Activated CD8-positive, alpha-beta memory T cell treated with anti-CD3 and anti-CD28 coated beads, Interleukin-2, amount 50 U/mL, for 1 hour (primary cell): Measurements from ENCODE around the gene ARHGAP8.
"Not testable (repeated sequence)": the region's sequence is repeated elsewhere in the genome, so short reads cannot be mapped to it uniquely, and the experiment has no call there.

ENCODE experiments used
- DNase-seq: peaks from one replicate; pipeline ENCODE4 v3.0.0-alpha.2; 2020; ENCODE audit errors: extremely low read depth

ARHGAP8 gene

DNA sequence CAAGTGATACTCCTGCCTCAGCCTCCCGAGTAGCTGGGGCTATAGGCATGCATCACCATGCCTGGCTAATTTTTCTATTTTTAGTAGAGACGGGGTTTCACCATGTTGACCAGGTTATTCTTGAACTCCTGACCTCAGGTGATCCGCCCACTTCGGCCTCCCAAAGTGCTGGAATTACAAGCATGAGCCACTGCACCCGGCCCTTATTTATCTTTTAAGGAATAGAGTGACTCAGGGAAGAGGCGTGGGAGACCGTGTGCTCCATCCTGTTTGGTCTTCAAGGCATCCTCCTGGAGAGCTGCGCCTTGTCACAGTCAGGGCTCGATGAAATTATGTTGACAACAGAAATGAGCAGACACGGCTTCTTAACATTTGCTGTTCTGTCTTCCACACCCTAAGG lies 12.7 kb upstream of the ARHGAP8 start:
- DNase-seq, result not testable (repeated sequence)

GRCh38 chr22:44740307-44740706 lies 12.1 kb upstream of the ARHGAP8 start:
- DNase-seq, result no peak

DNA sequence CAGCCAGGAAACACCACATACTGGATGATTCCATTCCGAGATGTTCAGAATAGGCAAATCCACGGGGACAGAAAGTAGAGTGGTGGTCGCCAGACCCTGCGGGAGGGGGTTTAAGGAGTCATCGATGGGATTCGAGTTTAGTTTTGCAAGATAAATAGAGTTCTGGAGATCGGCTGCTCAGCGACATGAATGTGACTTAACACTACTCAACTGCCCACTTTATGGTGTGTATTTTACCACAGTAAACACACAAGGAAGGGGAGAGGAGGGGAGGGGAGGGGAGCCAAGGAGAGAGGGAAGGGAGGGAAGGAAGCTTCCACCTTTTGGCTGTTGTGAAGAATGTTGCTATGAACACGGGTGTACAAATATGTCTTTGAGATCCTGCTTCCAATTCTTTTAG lies 10.4 kb upstream of the ARHGAP8 start:
- no peak for DNase-seq

DNA sequence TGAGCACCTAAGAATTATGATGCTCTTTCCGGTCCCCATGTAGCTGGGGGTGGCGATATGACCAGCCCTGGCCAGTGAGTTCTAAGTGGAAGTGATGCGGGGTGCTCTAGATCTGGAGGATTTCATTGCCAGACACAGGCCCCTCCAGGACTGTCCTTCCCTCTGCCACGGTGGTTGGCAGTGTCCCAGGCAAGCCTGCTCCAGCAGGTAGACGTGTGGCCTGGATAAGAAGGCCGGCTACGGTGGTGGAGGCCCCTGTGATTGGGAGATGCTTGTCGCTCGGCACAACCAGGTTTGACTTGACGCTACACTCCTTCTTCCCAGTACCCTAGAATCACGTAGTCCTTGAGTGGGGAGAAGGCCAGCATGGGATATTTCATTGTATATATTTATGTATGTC lies 9.1 kb upstream of the ARHGAP8 start:
- DNase-seq, result no peak

DNA sequence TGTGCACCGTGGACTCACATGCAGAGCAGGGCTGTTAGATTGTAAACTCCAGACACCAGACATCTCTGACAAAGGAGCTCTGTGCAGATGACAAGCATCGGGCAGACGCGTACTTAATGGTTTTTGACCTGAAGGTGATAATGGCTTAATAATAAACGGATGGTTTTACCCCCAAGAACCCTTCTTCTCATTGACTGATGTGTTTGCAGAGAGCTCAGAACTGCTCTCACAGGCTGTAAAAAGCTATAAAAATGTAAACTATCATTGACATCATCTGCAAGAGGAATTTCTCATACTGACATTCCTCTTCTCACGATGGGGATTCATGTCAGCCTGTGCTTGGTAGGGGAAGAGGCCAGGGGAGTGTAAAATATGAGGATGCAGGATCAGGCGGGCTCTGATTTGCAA lies 8.6 kb upstream of the ARHGAP8 start:
- no peak for DNase-seq

DNA sequence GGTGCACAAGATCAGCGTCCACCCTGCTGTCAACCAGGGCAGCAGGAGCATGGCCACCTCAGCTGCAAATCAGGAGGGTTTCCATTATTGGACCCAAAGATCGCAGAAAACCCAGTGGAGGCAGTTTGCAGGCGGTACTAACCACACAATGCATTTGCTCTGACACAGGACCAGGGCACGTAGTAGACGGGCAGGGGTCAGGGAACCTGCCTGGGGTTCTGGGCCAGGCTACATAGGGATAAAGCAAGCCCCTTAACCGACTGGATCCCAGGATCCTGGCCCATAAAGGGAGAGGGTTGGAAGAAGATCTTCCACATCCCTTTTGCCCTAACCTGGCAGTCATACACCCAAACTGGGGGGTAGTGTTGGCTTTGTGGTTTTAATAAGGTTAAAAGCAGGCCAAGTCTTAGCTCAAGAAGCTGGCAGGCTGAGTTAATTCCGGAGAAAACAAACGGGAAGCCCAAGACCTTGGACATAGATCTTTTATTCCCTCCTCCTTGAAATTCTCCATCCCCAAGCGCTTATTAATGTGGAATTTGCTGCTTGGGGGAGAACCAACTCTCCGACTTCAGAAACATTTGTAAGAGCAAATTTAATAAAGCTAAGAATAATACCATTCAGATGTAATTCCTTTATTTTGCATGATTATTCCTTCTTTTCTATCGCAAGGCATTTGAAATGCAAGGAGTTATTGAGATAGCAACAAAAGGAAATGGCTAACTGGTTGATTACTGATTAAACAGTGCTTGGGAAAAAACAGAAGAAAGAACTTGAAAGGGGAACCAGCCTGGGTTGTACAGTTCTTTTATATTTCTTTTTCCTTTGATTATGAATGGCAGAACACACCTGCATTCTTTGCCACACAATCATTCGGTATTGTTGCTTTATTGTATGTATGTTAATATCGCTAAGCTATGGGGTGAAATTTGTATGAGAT lies 6.3 kb upstream of the ARHGAP8 start:
- no peak for DNase-seq

DNA sequence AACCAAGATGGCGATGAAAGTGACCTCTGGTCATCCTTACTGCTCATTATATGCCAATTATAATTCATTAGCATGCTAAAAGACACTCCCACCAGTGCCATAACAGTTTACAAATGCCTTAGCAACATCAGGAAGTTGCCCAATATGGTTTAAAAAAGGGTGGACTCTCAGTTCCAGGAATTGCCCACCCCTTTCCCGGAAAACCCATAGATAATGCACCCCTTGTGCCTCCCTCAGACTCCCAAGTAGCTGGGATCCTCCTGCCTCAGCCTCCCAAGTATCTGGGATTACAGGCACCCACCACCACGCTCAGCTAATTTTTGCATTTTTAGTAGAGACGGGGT lies 4.6 kb upstream of the ARHGAP8 start:
- not testable (repeated sequence) for DNase-seq

GRCh38 chr22:44748524-44748923 lies 3.9 kb upstream of the ARHGAP8 start:
- no peak for DNase-seq

DNA sequence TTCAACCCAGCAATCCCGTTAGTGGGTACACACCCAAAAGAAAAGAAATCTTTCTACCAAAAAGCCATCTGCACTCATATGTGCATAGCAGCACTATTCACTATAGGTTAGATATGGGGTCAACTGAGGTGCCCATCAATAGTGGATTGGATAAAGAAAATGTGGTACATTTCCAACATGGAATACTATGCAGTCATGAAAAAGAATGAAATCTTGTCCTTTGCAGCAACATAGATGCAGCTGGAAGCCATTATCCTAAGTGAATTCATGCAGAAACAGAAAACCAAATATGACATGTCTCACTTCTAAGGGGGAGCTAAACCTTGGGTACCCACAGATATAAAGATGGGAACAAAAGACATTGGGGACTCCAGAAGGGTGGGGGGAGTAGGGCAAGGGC lies 1.9 kb upstream of the ARHGAP8 start:
- DNase-seq, result no peak

- DNase-seq, result no peak
Measured at GRCh38 chr22:44753189-44754042, 1.0 kb downstream of the ARHGAP8 start.

- no peak for DNase-seq
Measured at GRCh38 chr22:44754998-44755397, 2.6 kb downstream of the ARHGAP8 start.

- DNase-seq, result no peak
Measured at GRCh38 chr22:44755417-44755816, 3.0 kb downstream of the ARHGAP8 start.

- no peak for DNase-seq
Measured at GRCh38 chr22:44755956-44756361, 3.6 kb downstream of the ARHGAP8 start.

- no peak for DNase-seq
Measured at GRCh38 chr22:44758344-44758973, 6.1 kb downstream of the ARHGAP8 start.

- no peak for DNase-seq
Measured at GRCh38 chr22:44759001-44759400, 6.6 kb downstream of the ARHGAP8 start.

- no peak for DNase-seq
Measured at GRCh38 chr22:44759430-44760310, 7.3 kb downstream of the ARHGAP8 start.

DNA sequence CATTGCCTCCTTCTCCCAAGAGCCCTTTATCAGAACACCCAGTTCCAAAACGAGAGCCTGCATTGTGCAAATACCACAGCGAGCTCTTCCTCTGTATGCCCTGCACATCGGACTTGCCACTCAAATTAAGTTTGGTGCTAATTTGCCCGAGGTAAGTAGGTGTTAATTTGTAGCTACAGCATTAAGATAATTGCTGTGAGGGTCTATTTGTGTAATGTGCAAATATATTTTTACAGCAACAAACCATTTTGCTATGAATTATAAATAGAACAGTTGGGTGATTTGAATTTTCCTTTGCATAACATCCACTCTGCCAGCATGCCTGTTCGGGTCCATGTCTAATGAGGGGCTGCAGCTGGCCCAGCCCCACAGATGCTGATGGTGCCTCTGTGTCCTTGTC lies 8.1 kb downstream of the ARHGAP8 start:
- DNase-seq, result no peak

DNA sequence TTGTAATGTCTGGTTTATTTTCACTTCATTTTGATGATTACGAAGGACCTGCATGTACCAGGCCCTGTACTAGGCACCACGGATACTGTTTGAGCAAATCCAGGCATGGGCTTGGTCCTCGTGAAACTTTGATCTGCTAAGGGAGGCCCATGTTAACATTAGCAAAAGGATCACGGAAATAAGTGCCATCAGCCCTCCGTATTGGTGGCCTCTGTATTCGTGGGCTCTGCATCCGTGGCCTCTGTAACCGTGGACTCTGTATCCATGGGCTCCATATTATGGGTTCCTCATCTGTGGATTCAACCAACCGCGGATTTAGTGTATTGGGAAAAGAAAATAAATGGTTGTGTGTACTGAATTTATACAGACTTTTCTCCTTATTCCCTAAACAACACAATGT lies 8.7 kb downstream of the ARHGAP8 start:
- DNase-seq, result no peak

- DNase-seq, result no peak
Measured at GRCh38 chr22:44764373-44764772, 12.0 kb downstream of the ARHGAP8 start.

DNA sequence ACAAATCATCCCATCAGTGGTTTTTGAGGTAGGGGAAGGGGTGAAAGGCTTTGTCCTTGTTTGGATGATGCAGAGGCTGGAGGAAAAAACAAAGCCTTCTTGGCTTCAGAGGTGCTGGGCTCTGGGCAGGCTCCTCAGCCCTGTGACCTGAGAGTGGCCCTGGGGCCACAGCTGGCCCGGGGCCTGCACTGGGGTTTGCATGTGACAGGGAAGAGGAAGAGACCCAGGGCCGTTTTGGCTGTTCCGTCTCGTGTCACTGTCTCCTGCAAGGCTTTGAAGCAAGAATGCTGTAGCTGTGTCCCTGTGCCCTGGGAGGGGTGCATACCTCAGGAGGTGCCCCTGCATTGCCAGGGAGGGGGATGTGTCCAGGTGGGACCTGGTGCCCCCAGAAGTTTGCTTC lies 12.6 kb downstream of the ARHGAP8 start:
- no peak for DNase-seq

- no peak for DNase-seq
Measured at GRCh38 chr22:44765571-44766285, 13.4 kb downstream of the ARHGAP8 start.
